ENCODE measurements around the gene THSD7B.
"Not testable (repeated sequence)": the region's sequence is repeated elsewhere in the genome, so short reads cannot be mapped to it uniquely, and the experiment has no call there.

DNA sequence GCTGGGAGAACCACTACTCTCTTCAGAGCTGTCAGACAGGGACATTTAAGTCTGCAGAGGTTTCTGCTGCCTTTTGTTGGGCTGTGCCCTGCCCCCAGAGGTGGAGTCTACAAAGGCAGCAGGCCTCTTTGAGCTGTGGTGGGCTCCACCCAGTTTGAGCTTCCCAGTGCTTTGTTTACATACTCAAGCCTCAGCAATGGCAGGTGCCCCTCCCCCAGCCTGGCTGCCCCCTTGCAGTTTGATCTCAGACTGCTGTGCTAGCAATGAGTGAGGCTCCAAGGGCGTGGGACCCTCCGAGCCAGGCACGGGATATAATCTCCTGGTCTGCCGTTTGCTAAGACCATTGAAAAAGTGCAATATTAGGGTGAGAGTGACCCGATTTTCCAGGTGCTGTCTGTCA lies 822.5 kb downstream of the THSD7B start:
- TF ChIP-seq POLR2A (IDR thresholded peaks at IDR 0.05; ENCODE audit: low read length); GATA1 (IDR thresholded peaks at IDR 0.05; ENCODE audit: low read depth, low read length): not testable (repeated sequence)

Data from erythroblast (primary cell).